OCI-LY1 (cell line): ENCODE results near the gene SEZ6.

ENCODE experiments used
- EZH2 ChIP-seq: fragments of 200-600 bp; sonication (generic), shearing (Covaris generic); IDR thresholded peaks from 2 replicates; pipeline ENCODE4 v1.8.0; 2017; ENCODE audit warnings: borderline replicate concordance, mixed run types, mild to moderate bottlenecking, antibody characterized with exemption, low read length, moderate library complexity, mixed read lengths
- TF ChIP-seq, protein P1 (sequence below): fragments of 200-600 bp; sonication (generic), shearing (Covaris generic); IDR thresholded peaks from 2 replicates; pipeline ENCODE4 v1.5.1; 2017; ENCODE audit warnings: mild to moderate bottlenecking, antibody characterized with exemption, low read length, moderate library complexity, mixed read lengths

DNA sequence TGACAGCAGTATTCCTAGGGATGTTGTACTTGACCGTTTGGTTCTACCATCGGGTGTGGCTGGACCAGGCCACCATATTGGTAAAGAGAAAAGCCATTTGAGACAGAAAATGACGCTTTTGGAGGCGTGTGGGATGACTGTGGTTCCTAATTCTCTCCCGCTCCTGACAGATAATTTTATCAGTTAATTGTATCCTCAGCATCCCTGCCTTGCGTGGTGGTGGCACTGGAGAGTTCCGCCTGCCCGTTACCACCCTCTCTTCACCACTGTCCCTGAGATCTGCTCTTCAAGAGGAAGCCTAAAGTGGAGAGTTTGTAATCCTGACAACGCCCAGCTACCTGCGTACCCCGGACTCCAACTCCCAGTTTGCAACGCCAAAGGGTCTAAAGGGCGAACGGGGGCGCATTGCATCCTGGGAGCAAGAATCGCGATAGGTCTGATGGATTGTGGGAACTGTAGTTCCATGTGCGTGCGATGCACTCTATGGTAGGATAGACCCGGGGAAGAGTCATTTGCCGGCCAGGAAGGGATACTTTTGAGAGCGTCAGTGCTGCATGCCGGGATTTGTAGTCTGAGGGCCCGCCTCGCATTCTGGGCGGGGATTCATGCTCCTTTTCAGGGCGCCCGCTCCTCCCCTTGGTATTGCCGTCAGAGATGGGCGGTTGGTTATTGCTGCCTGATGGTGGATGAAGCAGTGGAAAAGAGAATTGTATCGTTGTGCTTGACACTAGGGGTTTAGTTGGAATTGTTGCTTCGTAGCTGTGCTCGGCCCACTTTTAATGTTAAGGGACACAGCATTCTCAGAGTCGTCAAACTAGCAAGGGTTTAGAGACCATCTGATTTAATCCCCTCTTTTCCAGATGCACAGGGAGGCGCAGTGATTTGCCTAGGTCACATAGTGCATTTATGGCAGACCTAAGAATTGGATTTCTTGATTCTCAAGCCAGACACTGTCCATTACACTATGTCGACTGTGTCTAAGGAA is 53.5 kb downstream of the SEZ6 start:
- no peak for TF ChIP-seq EZH2
- TF ChIP-seq, protein P1, sequence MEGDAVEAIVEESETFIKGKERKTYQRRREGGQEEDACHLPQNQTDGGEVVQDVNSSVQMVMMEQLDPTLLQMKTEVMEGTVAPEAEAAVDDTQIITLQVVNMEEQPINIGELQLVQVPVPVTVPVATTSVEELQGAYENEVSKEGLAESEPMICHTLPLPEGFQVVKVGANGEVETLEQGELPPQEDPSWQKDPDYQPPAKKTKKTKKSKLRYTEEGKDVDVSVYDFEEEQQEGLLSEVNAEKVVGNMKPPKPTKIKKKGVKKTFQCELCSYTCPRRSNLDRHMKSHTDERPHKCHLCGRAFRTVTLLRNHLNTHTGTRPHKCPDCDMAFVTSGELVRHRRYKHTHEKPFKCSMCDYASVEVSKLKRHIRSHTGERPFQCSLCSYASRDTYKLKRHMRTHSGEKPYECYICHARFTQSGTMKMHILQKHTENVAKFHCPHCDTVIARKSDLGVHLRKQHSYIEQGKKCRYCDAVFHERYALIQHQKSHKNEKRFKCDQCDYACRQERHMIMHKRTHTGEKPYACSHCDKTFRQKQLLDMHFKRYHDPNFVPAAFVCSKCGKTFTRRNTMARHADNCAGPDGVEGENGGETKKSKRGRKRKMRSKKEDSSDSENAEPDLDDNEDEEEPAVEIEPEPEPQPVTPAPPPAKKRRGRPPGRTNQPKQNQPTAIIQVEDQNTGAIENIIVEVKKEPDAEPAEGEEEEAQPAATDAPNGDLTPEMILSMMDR = no peak
